Measurements from ENCODE around the gene EVA1A. TPM values are rescaled to one million over a fixed set of nuclear protein-coding genes. Genes with fewer than 3 reads are reported as not detected.

EVA1A gene
- total RNA-seq, 1 experiment from 2014 or later, result not detected

DNA sequence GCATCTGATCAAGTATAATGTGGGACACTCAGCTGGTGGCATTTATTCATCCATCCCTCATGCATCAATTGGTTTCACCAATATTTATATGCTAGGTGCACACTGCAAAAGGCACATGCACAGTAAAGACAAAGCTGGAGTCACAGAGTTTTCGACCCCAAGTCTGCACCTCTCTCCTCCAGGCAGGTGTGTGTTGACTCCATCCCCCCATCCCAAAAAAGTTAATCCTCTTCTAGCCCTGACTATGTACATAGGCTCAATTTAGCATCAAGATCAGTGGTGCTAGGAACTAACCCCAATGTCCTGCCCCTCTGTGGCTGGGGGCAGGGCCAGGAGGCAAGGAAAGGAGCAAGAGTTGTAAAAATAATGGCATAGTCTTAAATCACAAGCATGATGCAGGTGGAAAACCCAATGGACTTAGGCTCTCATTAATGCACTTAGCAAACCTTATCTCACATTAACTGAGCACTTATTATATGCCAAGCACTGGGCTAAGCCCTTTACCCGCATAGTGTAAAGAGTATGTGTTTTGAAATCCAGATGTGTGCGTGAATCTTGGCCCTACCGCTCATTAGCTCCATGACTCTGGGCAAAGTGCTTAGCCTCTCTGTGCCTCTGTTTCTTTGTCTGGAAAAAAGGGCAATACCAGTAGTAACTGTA is 3.1 kb downstream of the EVA1A start:
- CTCF ChIA-PET, result no interaction called here
- no TSS peak for BruUV-seq (replicated peaks)
- Mint-ChIP-seq H3K27me3 (ENCODE audit: unreplicated experiment) (peaks cover 86% of the 10 kb centered on the region), H3K4me1 (ENCODE audit: low read depth, unreplicated experiment) (peaks cover 6% of the 10 kb centered on the region), H3K4me3 (ENCODE audit: low read depth, unreplicated experiment) (no peak overlapping the region), H3K36me3 (ENCODE audit: insufficient read depth, unreplicated experiment) (peaks cover 6% of the 10 kb centered on the region), H3K27ac (ENCODE audit: unreplicated experiment) (no peak overlapping the region), H3K9me3 (ENCODE audit: low read depth, unreplicated experiment) (no peaks in the 10 kb centered on the region)
- intact Hi-C loops (cut with micrococcal nuclease; ENCODE audit: unreplicated experiment), result no loop called here
- DNase-seq, result no peak
- no peak for TF ChIP-seq CTCF (IDR thresholded peaks at IDR 0.05; ENCODE audit: unreplicated experiment)

DNA sequence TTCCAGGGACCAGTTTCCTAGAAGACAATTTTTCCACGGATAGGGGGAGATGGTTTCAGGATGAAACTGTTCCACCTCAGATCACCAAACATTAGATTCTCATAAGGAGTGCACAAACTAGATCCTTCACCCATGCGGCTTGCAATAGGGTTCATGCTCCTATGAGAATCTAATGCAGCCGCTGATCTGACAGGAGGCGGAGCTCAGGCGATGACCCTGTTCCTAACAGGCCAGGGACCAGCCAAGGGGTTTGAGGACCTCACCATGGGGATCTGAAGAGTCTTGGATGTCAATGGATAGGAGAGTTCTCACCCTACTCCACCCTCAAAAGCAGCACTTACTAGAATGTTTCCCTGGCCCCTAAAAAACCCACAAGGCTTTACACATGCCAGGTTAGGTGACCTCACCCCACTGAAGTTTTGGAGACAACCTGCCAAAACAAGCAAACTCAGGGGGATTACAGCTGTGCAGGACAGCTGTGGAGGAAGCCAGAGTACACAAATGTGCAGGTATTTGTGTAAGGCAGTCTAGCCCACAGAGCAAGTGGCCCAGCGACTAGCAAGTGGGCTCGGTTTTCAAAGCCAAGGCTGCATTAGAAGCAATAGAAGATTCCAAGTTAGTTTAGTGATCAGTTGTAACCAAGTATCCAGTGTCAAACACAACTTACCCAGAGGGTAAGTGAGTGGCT is 3.9 kb downstream of the EVA1A start:
- Mint-ChIP-seq H3K36me3 (ENCODE audit: insufficient read depth, unreplicated experiment) (peaks cover 6% of the 10 kb centered on the region), H3K27me3 (ENCODE audit: unreplicated experiment) (peaks cover 89% of the 10 kb centered on the region), H3K4me3 (ENCODE audit: low read depth, unreplicated experiment) (no peak overlapping the region), H3K27ac (ENCODE audit: unreplicated experiment) (no peak overlapping the region), H3K9me3 (ENCODE audit: low read depth, unreplicated experiment) (no peaks in the 10 kb centered on the region), H3K4me1 (ENCODE audit: low read depth, unreplicated experiment) (peaks cover 6% of the 10 kb centered on the region)
- CTCF ChIA-PET, result no interaction called here
- no peak for TF ChIP-seq CTCF (IDR thresholded peaks at IDR 0.05; ENCODE audit: unreplicated experiment)
- BruUV-seq (replicated peaks), result no TSS peak
- no peak for DNase-seq
- intact Hi-C loops (cut with micrococcal nuclease; ENCODE audit: unreplicated experiment), result no loop called here

DNA sequence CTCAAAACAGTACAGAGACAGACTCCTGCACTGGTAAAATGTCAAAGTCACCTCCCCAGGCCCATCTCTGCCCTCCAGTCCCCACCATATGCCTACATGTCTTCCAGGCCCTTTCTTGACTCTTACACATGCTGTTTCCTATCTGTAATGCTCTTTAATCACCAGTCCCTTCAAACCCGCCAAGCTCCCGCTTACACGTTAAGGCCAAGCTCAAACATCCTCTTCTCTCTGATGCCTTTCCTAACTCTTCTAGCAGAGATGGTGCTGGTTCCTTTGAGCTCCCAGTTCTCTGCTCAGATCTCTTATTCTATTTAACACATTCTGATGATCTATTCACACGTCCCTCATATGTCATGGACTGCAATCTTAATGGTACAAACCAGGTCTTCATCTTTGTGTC is 5.0 kb downstream of the EVA1A start:
- CTCF ChIA-PET, result interaction anchor here (0.7 kb wide), 1 partner anchor 85 kb away, joined by 3 read pairs; no protein-coding TSS in a partner anchor
- intact Hi-C loops (cut with micrococcal nuclease; ENCODE audit: unreplicated experiment), result no loop called here
- peaks cover under 1% of the 10 kb centered on the region for H3K36me3 Mint-ChIP-seq (ENCODE audit: insufficient read depth, unreplicated experiment)
- BruUV-seq (replicated peaks), result no TSS peak
- H3K4me1 Mint-ChIP-seq (ENCODE audit: low read depth, unreplicated experiment), result no peaks in the 10 kb centered on the region
- peaks cover 89% of the 10 kb centered on the region for H3K27me3 Mint-ChIP-seq (ENCODE audit: unreplicated experiment)
- H3K4me3 Mint-ChIP-seq (ENCODE audit: low read depth, unreplicated experiment), result no peak overlapping the region
- TF ChIP-seq CTCF (IDR thresholded peaks at IDR 0.05; ENCODE audit: unreplicated experiment), result no peak
- DNase-seq, result no peak
- H3K27ac Mint-ChIP-seq (ENCODE audit: unreplicated experiment), result no peak overlapping the region
- no peaks in the 10 kb centered on the region for H3K9me3 Mint-ChIP-seq (ENCODE audit: low read depth, unreplicated experiment)

GRCh38 chr2:75553935-75554531 is 6.7 kb downstream of the EVA1A start:
- Mint-ChIP-seq H3K36me3 (ENCODE audit: insufficient read depth, unreplicated experiment) (no peaks in the 10 kb centered on the region), H3K9me3 (ENCODE audit: low read depth, unreplicated experiment) (no peaks in the 10 kb centered on the region), H3K4me1 (ENCODE audit: low read depth, unreplicated experiment) (no peaks in the 10 kb centered on the region), H3K27me3 (ENCODE audit: unreplicated experiment) (peaks cover 83% of the 10 kb centered on the region), H3K27ac (ENCODE audit: unreplicated experiment) (no peak overlapping the region), H3K4me3 (ENCODE audit: low read depth, unreplicated experiment) (no peak overlapping the region)
- no TSS peak for BruUV-seq (replicated peaks)
- intact Hi-C loops (cut with micrococcal nuclease; ENCODE audit: unreplicated experiment), result no loop called here
- DNase-seq, result no peak
- CTCF ChIA-PET, result no interaction called here
- no peak for TF ChIP-seq CTCF (IDR thresholded peaks at IDR 0.05; ENCODE audit: unreplicated experiment)
